Measurements from ENCODE around the gene KIF18A.
"Not testable (repeated sequence)": the region's sequence is repeated elsewhere in the genome, so short reads cannot be mapped to it uniquely, and the experiment has no call there.

The KIF18A gene

GRCh38 chr11:28087693-28088092, 20.3 kb downstream of the KIF18A start:
- H3K9me3 ChIP-seq (ENCODE audit: control insufficient read depth, insufficient read depth, low read length); H3K4me3 ChIP-seq (ENCODE audit: low read length); H3K27ac ChIP-seq (ENCODE audit: low read length); DNase-seq (ENCODE audit: low read depth, low spot score); H3K36me3 ChIP-seq (ENCODE audit: control insufficient read depth, insufficient read depth, low read length); H3K4me1 ChIP-seq (ENCODE audit: control insufficient read depth, insufficient read depth, low read length); H3K27me3 ChIP-seq (ENCODE audit: control insufficient read depth, insufficient read depth, low read length): not testable (repeated sequence)
- WGBS (ENCODE audit: insufficient coverage, insufficient read length): no CpG with 5 or more reads among the region's 3 CpGs

DNA sequence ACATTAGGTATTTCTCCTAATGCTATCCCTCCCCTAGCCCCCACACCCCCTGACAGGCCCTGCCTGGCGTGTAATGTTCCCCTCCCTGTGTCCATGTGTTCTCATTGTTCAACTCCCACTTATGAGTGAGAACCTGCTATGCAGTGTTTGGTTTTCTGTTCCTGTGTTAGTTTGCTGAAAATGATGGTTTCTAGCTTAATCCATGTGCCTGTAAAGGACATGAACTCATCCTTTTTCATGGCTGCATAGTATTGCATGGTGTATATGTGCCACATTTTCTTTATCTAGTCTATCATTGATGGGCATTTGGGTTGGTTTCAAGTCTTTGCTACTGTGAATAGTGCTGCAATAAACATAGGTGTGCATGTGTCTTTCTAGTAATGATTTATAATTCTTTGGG, 20.8 kb downstream of the KIF18A start:
- DNase-seq (ENCODE audit: low read depth, low spot score); H3K4me1 ChIP-seq (ENCODE audit: control insufficient read depth, insufficient read depth, low read length); H3K27me3 ChIP-seq (ENCODE audit: control insufficient read depth, insufficient read depth, low read length); H3K4me3 ChIP-seq (ENCODE audit: low read length); H3K36me3 ChIP-seq (ENCODE audit: control insufficient read depth, insufficient read depth, low read length); H3K27ac ChIP-seq (ENCODE audit: low read length); H3K9me3 ChIP-seq (ENCODE audit: control insufficient read depth, insufficient read depth, low read length): not testable (repeated sequence)
- no CpG with 5 or more reads among the region's 1 CpG for WGBS (ENCODE audit: insufficient coverage, insufficient read length)

DNA sequence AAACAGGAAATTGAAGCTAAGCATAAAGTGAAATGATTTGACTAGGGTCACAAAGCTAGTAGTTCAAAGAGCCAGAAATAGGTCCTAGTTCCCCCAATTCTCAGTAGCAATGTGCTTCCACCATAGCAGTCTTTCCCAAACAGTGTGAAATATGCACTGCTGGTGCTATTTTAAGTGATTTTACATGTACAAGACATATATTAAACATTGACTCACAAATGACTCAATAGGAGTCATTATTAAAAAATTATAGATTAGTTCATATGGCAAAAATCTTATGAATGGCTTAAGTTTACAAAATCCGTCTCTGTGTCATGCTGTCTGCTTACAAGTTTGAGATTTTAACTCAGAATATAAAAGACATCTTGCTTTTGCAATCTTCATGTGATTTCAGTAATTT, 21.4 kb downstream of the KIF18A start:
- Histone ChIP-seq H3K9me3 (ENCODE audit: control insufficient read depth, insufficient read depth, low read length) (no peaks in the 10 kb centered on the region), H3K4me1 (ENCODE audit: control insufficient read depth, insufficient read depth, low read length) (no peaks in the 10 kb centered on the region), H3K4me3 (ENCODE audit: low read length) (no peak overlapping the region), H3K36me3 (ENCODE audit: control insufficient read depth, insufficient read depth, low read length) (no peaks in the 10 kb centered on the region; the same call in 1 of the 2 replicates), H3K27ac (ENCODE audit: low read length) (no peak overlapping the region), H3K27me3 (ENCODE audit: control insufficient read depth, insufficient read depth, low read length) (no peaks in the 10 kb centered on the region)
- DNase-seq (ENCODE audit: low read depth, low spot score): no peak
- no CpG with 5 or more reads among the region's 1 CpG for WGBS (ENCODE audit: insufficient coverage, insufficient read length)

DNA sequence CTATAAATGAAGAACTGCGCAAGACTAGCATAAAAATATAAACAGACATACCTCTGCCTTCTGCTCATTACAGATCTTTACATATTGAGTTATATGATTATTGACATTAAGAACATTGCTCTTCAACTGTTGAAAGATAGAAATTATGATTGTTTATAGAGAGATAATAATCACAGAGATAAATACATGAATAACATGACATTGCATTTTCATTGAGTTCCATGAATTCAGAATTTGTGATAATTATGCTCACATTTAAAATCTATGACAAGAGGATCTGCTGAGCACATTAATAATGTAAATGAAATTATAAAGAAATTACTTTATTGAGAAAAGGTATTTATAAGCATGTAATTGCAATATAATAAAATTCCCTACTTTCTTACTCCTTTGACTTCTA, 24.8 kb downstream of the KIF18A start:
- Histone ChIP-seq H3K27me3 (ENCODE audit: control insufficient read depth, insufficient read depth, low read length) (no peaks in the 10 kb centered on the region), H3K36me3 (ENCODE audit: control insufficient read depth, insufficient read depth, low read length) (no peaks in the 10 kb centered on the region; the same call in 1 of the 2 replicates), H3K4me1 (ENCODE audit: control insufficient read depth, insufficient read depth, low read length) (no peaks in the 10 kb centered on the region), H3K4me3 (ENCODE audit: low read length) (no peak overlapping the region), H3K27ac (ENCODE audit: low read length) (no peak overlapping the region), H3K9me3 (ENCODE audit: control insufficient read depth, insufficient read depth, low read length) (no peaks in the 10 kb centered on the region)
- DNase-seq (ENCODE audit: low read depth, low spot score): no peak
- WGBS (ENCODE audit: insufficient coverage, insufficient read length): no CpG with 5 or more reads among the region's 1 CpG

- H3K36me3 ChIP-seq (ENCODE audit: control insufficient read depth, insufficient read depth, low read length): no peaks in the 10 kb centered on the region; the same call in 1 of the 2 replicates
- no peaks in the 10 kb centered on the region for H3K9me3 ChIP-seq (ENCODE audit: control insufficient read depth, insufficient read depth, low read length)
- no CpG with 5 or more reads among the region's 3 CpGs for WGBS (ENCODE audit: insufficient coverage, insufficient read length)
- H3K4me1 ChIP-seq (ENCODE audit: control insufficient read depth, insufficient read depth, low read length): no peaks in the 10 kb centered on the region
- H3K27me3 ChIP-seq (ENCODE audit: control insufficient read depth, insufficient read depth, low read length): no peaks in the 10 kb centered on the region
- no peak overlapping the region for H3K27ac ChIP-seq (ENCODE audit: low read length)
- H3K4me3 ChIP-seq (ENCODE audit: low read length): no peak overlapping the region
- DNase-seq (ENCODE audit: low read depth, low spot score): no peak
Measured at GRCh38 chr11:28077521-28077920, 30.4 kb downstream of the KIF18A start.

- no peak for DNase-seq (ENCODE audit: low read depth, low spot score)
- Histone ChIP-seq H3K4me3 (ENCODE audit: low read length) (no peak overlapping the region), H3K36me3 (ENCODE audit: control insufficient read depth, insufficient read depth, low read length) (no peaks in the 10 kb centered on the region), H3K27ac (ENCODE audit: low read length) (no peak overlapping the region), H3K27me3 (ENCODE audit: control insufficient read depth, insufficient read depth, low read length) (no peaks in the 10 kb centered on the region), H3K4me1 (ENCODE audit: control insufficient read depth, insufficient read depth, low read length) (no peaks in the 10 kb centered on the region), H3K9me3 (ENCODE audit: control insufficient read depth, insufficient read depth, low read length) (no peaks in the 10 kb centered on the region)
- WGBS (ENCODE audit: insufficient coverage, insufficient read length): no CpG with 5 or more reads among the region's 2 CpGs
Measured at GRCh38 chr11:28072321-28072720, 35.6 kb downstream of the KIF18A start.

- WGBS (ENCODE audit: insufficient coverage, insufficient read length): no CpG with 5 or more reads among the region's 1 CpG
- Histone ChIP-seq H3K27me3 (ENCODE audit: control insufficient read depth, insufficient read depth, low read length) (no peaks in the 10 kb centered on the region), H3K9me3 (ENCODE audit: control insufficient read depth, insufficient read depth, low read length) (no peaks in the 10 kb centered on the region), H3K27ac (ENCODE audit: low read length) (no peak overlapping the region), H3K4me1 (ENCODE audit: control insufficient read depth, insufficient read depth, low read length) (no peaks in the 10 kb centered on the region), H3K4me3 (ENCODE audit: low read length) (no peak overlapping the region), H3K36me3 (ENCODE audit: control insufficient read depth, insufficient read depth, low read length) (no peaks in the 10 kb centered on the region)
- DNase-seq (ENCODE audit: low read depth, low spot score): no peak
Measured at GRCh38 chr11:28071305-28071704, 36.7 kb downstream of the KIF18A start.

GRCh38 chr11:28058333-28058732, 49.6 kb downstream of the KIF18A start:
- peaks cover 3% of the 10 kb centered on the region; the same call in 1 of the 2 replicates for H3K36me3 ChIP-seq (ENCODE audit: control insufficient read depth, insufficient read depth, low read length)
- H3K4me1 ChIP-seq (ENCODE audit: control insufficient read depth, insufficient read depth, low read length): no peaks in the 10 kb centered on the region
- H3K4me3 ChIP-seq (ENCODE audit: low read length): no peak overlapping the region
- H3K27ac ChIP-seq (ENCODE audit: low read length): no peak overlapping the region
- no peaks in the 10 kb centered on the region for H3K9me3 ChIP-seq (ENCODE audit: control insufficient read depth, insufficient read depth, low read length)
- no peak for DNase-seq (ENCODE audit: low read depth, low spot score)
- no peaks in the 10 kb centered on the region for H3K27me3 ChIP-seq (ENCODE audit: control insufficient read depth, insufficient read depth, low read length)

GRCh38 chr11:28054821-28055220, 53.1 kb downstream of the KIF18A start:
- Histone ChIP-seq H3K9me3 (ENCODE audit: control insufficient read depth, insufficient read depth, low read length) (no peaks in the 10 kb centered on the region), H3K27ac (ENCODE audit: low read length) (no peak overlapping the region), H3K36me3 (ENCODE audit: control insufficient read depth, insufficient read depth, low read length) (no peaks in the 10 kb centered on the region; the same call in 1 of the 2 replicates), H3K4me3 (ENCODE audit: low read length) (no peak overlapping the region), H3K27me3 (ENCODE audit: control insufficient read depth, insufficient read depth, low read length) (no peaks in the 10 kb centered on the region), H3K4me1 (ENCODE audit: control insufficient read depth, insufficient read depth, low read length) (no peaks in the 10 kb centered on the region)
- DNase-seq (ENCODE audit: low read depth, low spot score): no peak
- no CpG with 5 or more reads among the region's 2 CpGs for WGBS (ENCODE audit: insufficient coverage, insufficient read length)

- H3K4me1 ChIP-seq (ENCODE audit: control insufficient read depth, insufficient read depth, low read length): no peaks in the 10 kb centered on the region
- H3K4me3 ChIP-seq (ENCODE audit: low read length): no peak overlapping the region
- H3K27me3 ChIP-seq (ENCODE audit: control insufficient read depth, insufficient read depth, low read length): no peaks in the 10 kb centered on the region
- H3K36me3 ChIP-seq (ENCODE audit: control insufficient read depth, insufficient read depth, low read length): no peaks in the 10 kb centered on the region
- 100% methylated on average over 2 of the region's 5 CpGs for WGBS (ENCODE audit: insufficient coverage, insufficient read length)
- H3K27ac ChIP-seq (ENCODE audit: low read length): no peak overlapping the region
- no peak for DNase-seq (ENCODE audit: low read depth, low spot score)
- H3K9me3 ChIP-seq (ENCODE audit: control insufficient read depth, insufficient read depth, low read length): no peaks in the 10 kb centered on the region
Measured at GRCh38 chr11:28049338-28050216, 58.4 kb downstream of the KIF18A start.

- DNase-seq (ENCODE audit: low read depth, low spot score): no peak
- H3K4me3 ChIP-seq (ENCODE audit: low read length): no peak overlapping the region
- H3K36me3 ChIP-seq (ENCODE audit: control insufficient read depth, insufficient read depth, low read length): no peaks in the 10 kb centered on the region
- no peaks in the 10 kb centered on the region for H3K4me1 ChIP-seq (ENCODE audit: control insufficient read depth, insufficient read depth, low read length)
- H3K27me3 ChIP-seq (ENCODE audit: control insufficient read depth, insufficient read depth, low read length): no peaks in the 10 kb centered on the region
- no peaks in the 10 kb centered on the region for H3K9me3 ChIP-seq (ENCODE audit: control insufficient read depth, insufficient read depth, low read length)
- H3K27ac ChIP-seq (ENCODE audit: low read length): no peak overlapping the region
Measured at GRCh38 chr11:28048812-28049211, 59.1 kb downstream of the KIF18A start.

All from iPS DF 6.9 (cell line).